ENCODE measurements around the gene SELENOP.

The SELENOP gene

GRCh38 chr5:42810834-42811590 is 680 bp downstream of the SELENOP start:
- H3K27ac Mint-ChIP-seq = no peak overlapping the region

GRCh38 chr5:42808888-42809611 is 2.6 kb downstream of the SELENOP start:
- H3K4me3 Mint-ChIP-seq = no peak overlapping the region
- H3K9me3 Mint-ChIP-seq = no peaks in the 10 kb centered on the region
- peaks cover 3% of the 10 kb centered on the region for H3K4me1 Mint-ChIP-seq (ENCODE audit: low read depth)
- H3K36me3 Mint-ChIP-seq (ENCODE audit: low read depth) = no peaks in the 10 kb centered on the region
- H3K27ac Mint-ChIP-seq = no peak overlapping the region
- no peaks in the 10 kb centered on the region for H3K27me3 Mint-ChIP-seq

More at GRCh38 chr5:42810834-42811590, 680 bp downstream of the SELENOP start:
- H3K36me3 Mint-ChIP-seq (ENCODE audit: low read depth) = no peaks in the 10 kb centered on the region
- H3K4me3 Mint-ChIP-seq = no peak overlapping the region
- H3K4me1 Mint-ChIP-seq (ENCODE audit: low read depth) = peaks cover 3% of the 10 kb centered on the region
- H3K9me3 Mint-ChIP-seq = no peaks in the 10 kb centered on the region
- H3K27me3 Mint-ChIP-seq = no peaks in the 10 kb centered on the region

- no peaks in the 10 kb centered on the region for H3K9me3 Mint-ChIP-seq
- H3K27me3 Mint-ChIP-seq = no peaks in the 10 kb centered on the region
- H3K27ac Mint-ChIP-seq = no peak overlapping the region
- no peaks in the 10 kb centered on the region for H3K36me3 Mint-ChIP-seq (ENCODE audit: low read depth)
- no peak overlapping the region for H3K4me3 Mint-ChIP-seq
- peaks cover 3% of the 10 kb centered on the region for H3K4me1 Mint-ChIP-seq (ENCODE audit: low read depth)
Measured at GRCh38 chr5:42807722-42808447, 3.8 kb downstream of the SELENOP start.

- Mint-ChIP-seq H3K9me3 (no peaks in the 10 kb centered on the region), H3K4me3 (no peak overlapping the region), H3K4me1 (ENCODE audit: low read depth) (peaks cover 1% of the 10 kb centered on the region)
Measured at GRCh38 chr5:42806701-42807262, 4.9 kb downstream of the SELENOP start.

GRCh38 chr5:42806004-42806700 is 5.5 kb downstream of the SELENOP start:
- Mint-ChIP-seq H3K4me1 (ENCODE audit: low read depth) (no peaks in the 10 kb centered on the region), H3K27me3 (no peaks in the 10 kb centered on the region), H3K4me3 (no peak overlapping the region), H3K9me3 (no peaks in the 10 kb centered on the region), H3K27ac (no peak overlapping the region), H3K36me3 (ENCODE audit: low read depth) (no peaks in the 10 kb centered on the region)

More at GRCh38 chr5:42806701-42807262, 4.9 kb downstream of the SELENOP start:
- H3K27me3 Mint-ChIP-seq = no peaks in the 10 kb centered on the region
- H3K27ac Mint-ChIP-seq = no peak overlapping the region
- no peaks in the 10 kb centered on the region for H3K36me3 Mint-ChIP-seq (ENCODE audit: low read depth)

- Mint-ChIP-seq H3K27me3 (no peaks in the 10 kb centered on the region), H3K4me1 (ENCODE audit: low read depth) (no peaks in the 10 kb centered on the region), H3K36me3 (ENCODE audit: low read depth) (no peaks in the 10 kb centered on the region), H3K9me3 (no peaks in the 10 kb centered on the region), H3K27ac (no peak overlapping the region), H3K4me3 (no peak overlapping the region)
Measured at GRCh38 chr5:42804717-42805339, 6.9 kb downstream of the SELENOP start.

GRCh38 chr5:42801516-42802166 is 10.1 kb downstream of the SELENOP start:
- Mint-ChIP-seq H3K36me3 (ENCODE audit: low read depth) (peaks cover 11% of the 10 kb centered on the region), H3K9me3 (no peaks in the 10 kb centered on the region), H3K4me1 (ENCODE audit: low read depth) (no peaks in the 10 kb centered on the region), H3K27ac (no peak overlapping the region), H3K27me3 (no peaks in the 10 kb centered on the region), H3K4me3 (no peak overlapping the region)

- Mint-ChIP-seq H3K9me3 (no peaks in the 10 kb centered on the region), H3K36me3 (ENCODE audit: low read depth) (peaks cover 11% of the 10 kb centered on the region), H3K27ac (no peak overlapping the region), H3K4me3 (no peak overlapping the region), H3K4me1 (ENCODE audit: low read depth) (no peaks in the 10 kb centered on the region), H3K27me3 (no peaks in the 10 kb centered on the region)
Measured at GRCh38 chr5:42800748-42801330, 10.9 kb downstream of the SELENOP start.

- Mint-ChIP-seq H3K4me1 (ENCODE audit: low read depth) (no peaks in the 10 kb centered on the region), H3K36me3 (ENCODE audit: low read depth) (peaks cover 11% of the 10 kb centered on the region), H3K4me3 (no peak overlapping the region), H3K27me3 (no peaks in the 10 kb centered on the region), H3K9me3 (peaks cover under 1% of the 10 kb centered on the region), H3K27ac (no peak overlapping the region)
Measured at GRCh38 chr5:42799668-42800114, 12.0 kb downstream of the SELENOP start.

- H3K36me3 Mint-ChIP-seq (ENCODE audit: low read depth) = peaks cover 11% of the 10 kb centered on the region
- no peak overlapping the region for H3K4me3 Mint-ChIP-seq
- H3K27ac Mint-ChIP-seq = no peak overlapping the region
- peaks cover 4% of the 10 kb centered on the region for H3K9me3 Mint-ChIP-seq
- no peaks in the 10 kb centered on the region for H3K27me3 Mint-ChIP-seq
- H3K4me1 Mint-ChIP-seq (ENCODE audit: low read depth) = no peaks in the 10 kb centered on the region
Measured at GRCh38 chr5:42799241-42799608, 12.5 kb downstream of the SELENOP start.

- no peaks in the 10 kb centered on the region for H3K27me3 Mint-ChIP-seq
- H3K4me1 Mint-ChIP-seq (ENCODE audit: low read depth) = no peaks in the 10 kb centered on the region
- no peak overlapping the region for H3K27ac Mint-ChIP-seq
- H3K36me3 Mint-ChIP-seq (ENCODE audit: low read depth) = peaks cover 16% of the 10 kb centered on the region
- H3K9me3 Mint-ChIP-seq = peaks cover 8% of the 10 kb centered on the region
- H3K4me3 Mint-ChIP-seq = no peak overlapping the region
Measured at GRCh38 chr5:42798284-42799240, 13.1 kb downstream of the SELENOP start.

GRCh38 chr5:42791151-42791550 is 20.5 kb downstream of the SELENOP start:
- no peak overlapping the region for H3K27ac Mint-ChIP-seq
- no peaks in the 10 kb centered on the region for H3K27me3 Mint-ChIP-seq
- peaks cover 30% of the 10 kb centered on the region for H3K9me3 Mint-ChIP-seq
- H3K4me3 Mint-ChIP-seq = no peak overlapping the region
- no peaks in the 10 kb centered on the region for H3K4me1 Mint-ChIP-seq (ENCODE audit: low read depth)
- H3K36me3 Mint-ChIP-seq (ENCODE audit: low read depth) = peaks cover 50% of the 10 kb centered on the region
